GM06990 (cell line): ENCODE results near the gene RTCB.

Experiments
- DNase-seq: peaks from one replicate; pipeline ENCODE4 v3.0.0-alpha.2; 2011; ENCODE audit not compliant: insufficient read length; ENCODE audit errors: extremely low read depth
- H3K27me3 ChIP-seq: replicated peaks from 2 replicates; pipeline ENCODE4 v1.6.0; 2011; ENCODE audit warnings: low read length; ENCODE audit not compliant: control insufficient read depth, insufficient read depth
- H3K36me3 ChIP-seq: 2 replicates; pipeline ENCODE4 v1.5.1; 2011; ENCODE audit warnings: low read length; ENCODE audit not compliant: control insufficient read depth, insufficient read depth
- H3K4me3 ChIP-seq: replicated peaks from 2 replicates; pipeline ENCODE4 v1.5.1; 2011; ENCODE audit warnings: low read depth, mild to moderate bottlenecking, control low read depth, low read length
- TF ChIP-seq, protein P1 (sequence below): IDR thresholded peaks from 2 replicates; pipeline ENCODE4 v1.5.1; 2011; ENCODE audit warnings: low read length, control low read depth, mild to moderate bottlenecking, inconsistent platforms; ENCODE audit not compliant: insufficient read depth, poor library complexity, severe bottlenecking

The RTCB gene

DNA sequence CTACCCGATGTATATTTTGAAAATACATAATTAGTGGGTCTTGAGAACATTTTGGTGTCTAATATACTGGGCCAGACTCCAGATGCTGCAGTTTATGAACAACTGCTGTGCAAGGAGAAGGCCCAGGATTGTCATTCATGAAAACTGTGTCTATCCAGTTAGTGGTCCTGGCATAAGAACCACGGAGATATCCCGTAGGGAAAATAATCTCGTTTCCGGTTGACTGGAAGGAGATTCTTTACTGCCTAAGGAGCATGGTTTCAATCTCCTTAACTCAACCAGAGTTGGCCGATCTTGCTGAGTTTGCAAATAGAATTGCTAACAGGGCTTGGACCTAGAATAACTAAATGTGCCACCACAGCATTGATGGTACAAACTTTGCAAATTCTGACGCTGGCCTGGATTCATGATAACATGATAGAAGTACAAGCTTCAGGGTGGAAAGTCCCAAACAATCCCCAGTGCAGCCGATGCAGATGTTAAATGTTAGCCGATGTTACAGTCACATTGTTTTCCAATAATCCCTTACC is 4.6 kb upstream of the RTCB start:
- no peaks in the 10 kb centered on the region for H3K36me3 ChIP-seq
- TF ChIP-seq, protein P1, sequence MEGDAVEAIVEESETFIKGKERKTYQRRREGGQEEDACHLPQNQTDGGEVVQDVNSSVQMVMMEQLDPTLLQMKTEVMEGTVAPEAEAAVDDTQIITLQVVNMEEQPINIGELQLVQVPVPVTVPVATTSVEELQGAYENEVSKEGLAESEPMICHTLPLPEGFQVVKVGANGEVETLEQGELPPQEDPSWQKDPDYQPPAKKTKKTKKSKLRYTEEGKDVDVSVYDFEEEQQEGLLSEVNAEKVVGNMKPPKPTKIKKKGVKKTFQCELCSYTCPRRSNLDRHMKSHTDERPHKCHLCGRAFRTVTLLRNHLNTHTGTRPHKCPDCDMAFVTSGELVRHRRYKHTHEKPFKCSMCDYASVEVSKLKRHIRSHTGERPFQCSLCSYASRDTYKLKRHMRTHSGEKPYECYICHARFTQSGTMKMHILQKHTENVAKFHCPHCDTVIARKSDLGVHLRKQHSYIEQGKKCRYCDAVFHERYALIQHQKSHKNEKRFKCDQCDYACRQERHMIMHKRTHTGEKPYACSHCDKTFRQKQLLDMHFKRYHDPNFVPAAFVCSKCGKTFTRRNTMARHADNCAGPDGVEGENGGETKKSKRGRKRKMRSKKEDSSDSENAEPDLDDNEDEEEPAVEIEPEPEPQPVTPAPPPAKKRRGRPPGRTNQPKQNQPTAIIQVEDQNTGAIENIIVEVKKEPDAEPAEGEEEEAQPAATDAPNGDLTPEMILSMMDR, result no peak
- H3K4me3 ChIP-seq, result no peak overlapping the region
- DNase-seq, result no peak
- no peaks in the 10 kb centered on the region for H3K27me3 ChIP-seq

DNA sequence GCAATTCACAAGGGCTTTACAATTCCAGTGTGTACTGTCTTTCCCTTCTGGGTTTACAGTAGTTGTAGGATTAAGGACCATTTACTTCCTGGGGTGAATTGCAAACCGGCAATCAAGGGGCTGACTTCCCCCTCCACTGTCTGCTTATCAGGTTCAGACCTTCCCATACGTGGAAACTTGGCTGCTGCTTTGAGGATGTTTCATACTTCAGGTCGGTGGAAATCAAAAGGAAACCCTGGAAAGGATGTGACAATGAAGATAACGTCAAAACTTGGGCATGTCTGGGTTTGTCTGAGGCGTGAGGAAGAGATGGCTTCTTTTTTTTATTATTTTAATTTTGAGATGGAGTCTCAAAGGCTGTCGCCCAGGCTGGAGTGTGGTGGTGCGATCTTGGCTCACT is 2.1 kb upstream of the RTCB start:
- TF ChIP-seq, protein P1, result no peak
- Histone ChIP-seq H3K27me3 (no peaks in the 10 kb centered on the region), H3K4me3 (no peak overlapping the region), H3K36me3 (no peaks in the 10 kb centered on the region; the same call in 1 of the 2 replicates)
- DNase-seq, result no peak

DNA sequence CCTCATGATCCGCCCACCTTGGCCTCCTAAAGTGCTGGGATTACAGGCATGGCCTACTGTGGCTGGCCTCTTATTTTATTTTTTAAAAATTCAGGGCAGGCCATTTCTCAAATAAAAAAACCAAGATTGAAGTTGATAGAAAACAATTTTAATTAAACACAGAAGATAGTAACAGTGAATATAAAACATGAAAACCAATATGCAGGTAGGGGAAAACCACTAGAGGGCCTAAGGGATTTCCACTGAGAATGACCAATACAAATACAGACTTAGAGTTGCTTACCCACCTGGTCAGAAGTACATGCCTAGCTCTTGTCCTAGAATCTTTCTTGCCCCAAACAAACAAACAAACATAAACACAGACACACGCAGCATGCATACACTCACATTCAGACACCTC is 1.7 kb upstream of the RTCB start:
- no peak for DNase-seq

DNA sequence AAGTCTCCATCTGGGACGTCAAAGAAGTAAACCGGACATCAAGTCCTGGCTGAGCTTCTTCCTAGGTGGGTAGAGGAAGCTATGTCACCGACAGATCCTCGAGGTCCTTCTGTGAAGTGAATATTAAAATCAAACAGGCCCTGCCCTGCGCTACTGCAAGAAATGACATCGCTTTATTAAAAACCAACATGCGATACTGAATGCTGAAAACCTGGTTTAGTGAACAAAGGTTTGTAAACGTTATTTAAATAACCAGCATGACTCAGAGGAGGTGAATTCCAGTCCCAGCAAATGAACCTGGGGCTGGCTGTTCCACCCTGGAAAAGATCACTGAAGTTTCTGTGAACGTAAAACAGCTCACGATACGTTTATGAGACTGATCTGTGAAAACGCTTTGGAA is 645 bp downstream of the RTCB start:
- no peak for DNase-seq
- Histone ChIP-seq H3K4me3 (peak overlapping the region; percentile 93), H3K27me3 (no peaks in the 10 kb centered on the region), H3K36me3 (peaks cover 2% of the 10 kb centered on the region)
- TF ChIP-seq, protein P1, result no peak

More for the DNA sequence above, 1.7 kb upstream of the RTCB start:
- TF ChIP-seq, protein P1, result peak; percentile 53
- Histone ChIP-seq H3K27me3 (no peaks in the 10 kb centered on the region), H3K4me3 (no peak overlapping the region), H3K36me3 (no peaks in the 10 kb centered on the region; the same call in 1 of the 2 replicates)

DNA sequence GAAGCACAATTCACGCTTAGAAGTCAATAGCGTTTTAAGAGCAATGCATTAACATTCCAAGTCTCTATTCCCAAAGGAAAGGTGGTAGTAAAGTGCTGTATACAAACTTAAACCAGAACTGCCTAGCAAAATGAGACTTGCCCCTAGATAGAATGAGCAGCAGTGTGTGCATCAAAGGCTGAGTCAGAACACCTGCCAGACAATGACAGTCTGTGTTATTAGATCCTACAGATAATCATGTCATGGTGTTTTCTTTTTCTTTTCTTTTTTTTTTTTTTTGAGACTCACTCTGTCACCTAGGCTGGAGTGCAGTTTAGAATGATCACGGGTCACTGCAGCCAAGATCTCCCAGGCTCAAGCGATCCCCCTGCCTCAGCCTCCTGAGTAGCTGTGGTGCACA is 1.6 kb downstream of the RTCB start:
- TF ChIP-seq, protein P1, result no peak
- Histone ChIP-seq H3K36me3 (peaks cover 3% of the 10 kb centered on the region), H3K27me3 (no peaks in the 10 kb centered on the region), H3K4me3 (peak overlapping the region; percentile 93)
- no peak for DNase-seq

DNA sequence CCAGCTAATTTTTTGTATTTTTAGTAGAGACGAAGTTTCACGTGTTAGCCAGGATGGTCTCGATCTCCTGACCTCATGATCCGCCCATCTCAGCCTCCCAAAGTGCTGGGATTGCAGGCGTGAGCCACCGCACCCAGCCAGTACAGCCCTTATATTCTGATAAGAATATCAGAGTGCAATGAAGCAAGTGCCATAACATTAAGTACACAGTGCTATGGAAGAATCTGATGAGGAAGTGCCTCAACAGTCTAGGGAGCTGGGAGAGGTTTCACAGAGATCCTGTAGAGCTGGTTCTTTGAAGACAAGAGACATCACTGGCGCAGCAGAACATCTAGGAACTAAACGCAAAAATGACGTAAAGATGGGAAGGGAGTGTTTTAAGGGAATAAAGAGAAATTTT is 2.1 kb downstream of the RTCB start:
- TF ChIP-seq, protein P1, result no peak
- no peak for DNase-seq
- no peaks in the 10 kb centered on the region for H3K27me3 ChIP-seq
- no peak overlapping the region for H3K4me3 ChIP-seq
- H3K36me3 ChIP-seq, result peaks cover 3% of the 10 kb centered on the region
